Glutamatergic neuron (in vitro differentiated cells): ENCODE results near the gene RNGTT. TPM values are rescaled to one million over a fixed set of nuclear protein-coding genes. Genes with fewer than 3 reads are reported as not detected.
"Not testable (repeated sequence)": the region's sequence is repeated elsewhere in the genome, so short reads cannot be mapped to it uniquely, and the experiment has no call there.

Experiments
- DNase-seq: peaks from one replicate; pipeline ENCODE4 v3.0.0; 2022
- H3K27ac Mint-ChIP-seq: one replicate; pipeline ENCODE4 v1.8.0; 2020; ENCODE audit warnings: mild to moderate bottlenecking, mixed read lengths, inconsistent platforms; ENCODE audit not compliant: unreplicated experiment
- H3K27me3 Mint-ChIP-seq: one replicate; pipeline ENCODE4 v1.8.0; 2020; ENCODE audit warnings: mild to moderate bottlenecking, moderate library complexity, mixed read lengths, inconsistent platforms; ENCODE audit not compliant: unreplicated experiment
- H3K36me3 Mint-ChIP-seq: one replicate; pipeline ENCODE4 v1.8.0; 2020; ENCODE audit warnings: mild to moderate bottlenecking, mixed read lengths, inconsistent platforms; ENCODE audit not compliant: unreplicated experiment
- H3K4me1 Mint-ChIP-seq: one replicate; pipeline ENCODE4 v1.8.0; 2020; ENCODE audit warnings: mild to moderate bottlenecking, low read depth, mixed read lengths, inconsistent platforms; ENCODE audit not compliant: unreplicated experiment
- H3K4me3 Mint-ChIP-seq: one replicate; pipeline ENCODE4 v1.8.0; 2020; ENCODE audit warnings: mild to moderate bottlenecking, mixed read lengths, inconsistent platforms; ENCODE audit not compliant: unreplicated experiment
- H3K9me3 Mint-ChIP-seq: one replicate; pipeline ENCODE4 v1.8.0; 2020; ENCODE audit warnings: mild to moderate bottlenecking, moderate library complexity, mixed read lengths, inconsistent platforms; ENCODE audit not compliant: unreplicated experiment
- CTCF ChIP-seq: fragments of 200-600 bp; sonication (generic); IDR thresholded peaks from one replicate; pipeline ENCODE4 v1.5.0; 2021; ENCODE audit not compliant: partially characterized antibody, unreplicated experiment
- total RNA-seq: library from RNA; stranded (reverse); fragmentation: NEBNext Ultra II Directional; extraction: Animal tissue kit (Norgen Biotek cat#: 25700); gene quantifications from one replicate; pipeline ENCODE4 v1.2.1, GENCODE V29; 2021; ENCODE audit not compliant: unreplicated experiment

Gene RNGTT
- total RNA-seq, 1 donor from 2014 or later = 23.9 TPM

- Mint-ChIP-seq H3K4me3 (no peak overlapping the region), H3K27ac (no peak overlapping the region), H3K36me3 (peaks cover 7% of the 10 kb centered on the region), H3K4me1 (no peaks in the 10 kb centered on the region), H3K27me3 (no peaks in the 10 kb centered on the region), H3K9me3 (peaks cover 3% of the 10 kb centered on the region)
- DNase-seq = peak; percentile 36
- peak; percentile 92 for TF ChIP-seq CTCF
These were observed 182.6 kb downstream of the RNGTT start for GRCh38 chr6:88780714-88781389.

GRCh38 chr6:88775866-88776571 lies 187.4 kb downstream of the RNGTT start:
- H3K27me3 Mint-ChIP-seq = no peaks in the 10 kb centered on the region
- peaks cover 5% of the 10 kb centered on the region for H3K9me3 Mint-ChIP-seq
- no peaks in the 10 kb centered on the region for H3K4me1 Mint-ChIP-seq
- no peak overlapping the region for H3K4me3 Mint-ChIP-seq
- H3K36me3 Mint-ChIP-seq = peaks cover 12% of the 10 kb centered on the region
- no peak overlapping the region for H3K27ac Mint-ChIP-seq
- no peak for TF ChIP-seq CTCF
- DNase-seq = no peak

GRCh38 chr6:88768114-88768513 lies 195.3 kb downstream of the RNGTT start:
- H3K9me3 Mint-ChIP-seq, H3K27me3 Mint-ChIP-seq, H3K4me3 Mint-ChIP-seq, H3K36me3 Mint-ChIP-seq, DNase-seq, H3K4me1 Mint-ChIP-seq, H3K27ac Mint-ChIP-seq: not testable (repeated sequence)

- no peak for TF ChIP-seq CTCF
- DNase-seq = no peak
- peaks cover 4% of the 10 kb centered on the region for H3K36me3 Mint-ChIP-seq
- H3K27ac Mint-ChIP-seq = no peak overlapping the region
- H3K4me1 Mint-ChIP-seq = no peaks in the 10 kb centered on the region
- peaks cover 2% of the 10 kb centered on the region for H3K9me3 Mint-ChIP-seq
- H3K4me3 Mint-ChIP-seq = no peak overlapping the region
- H3K27me3 Mint-ChIP-seq = peaks cover 2% of the 10 kb centered on the region
These were observed 199.3 kb downstream of the RNGTT start for GRCh38 chr6:88764081-88764480.

- no peak overlapping the region for H3K27ac Mint-ChIP-seq
These were observed 200.3 kb downstream of the RNGTT start for GRCh38 chr6:88763160-88763559.

More at GRCh38 chr6:88763160-88763559, 200.3 kb downstream of the RNGTT start:
- H3K9me3 Mint-ChIP-seq = peaks cover 2% of the 10 kb centered on the region
- no peaks in the 10 kb centered on the region for H3K4me1 Mint-ChIP-seq
- H3K4me3 Mint-ChIP-seq = no peak overlapping the region
- TF ChIP-seq CTCF = no peak
- no peak for DNase-seq
- H3K27me3 Mint-ChIP-seq = peaks cover 2% of the 10 kb centered on the region
- H3K36me3 Mint-ChIP-seq = peaks cover 4% of the 10 kb centered on the region
